Activated B cell treated with CpG ODN at 0.5 μM for 24 hours (primary cell): ENCODE results near the gene ATF6. TPM values are rescaled to one million over a fixed set of nuclear protein-coding genes. Genes with fewer than 3 reads are reported as not detected.
A peak's percentile ranks its signal among the peaks of the same experiment; 100 is the strongest.

Experiments
- ATAC-seq: fragments of 200-7000 bp; cut with Tn5 transposase; one replicate; pipeline ENCODE4 v1.10.0; 2021; ENCODE audit warnings: low read depth, mild to moderate bottlenecking, moderate library complexity
- CTCF ChIA-PET: fragments of 350-600 bp; sonication (Branson Sonifier 250); formaldehyde crosslinking; loops from one replicate; lab custom pipeline; 2021; ENCODE audit warnings: antibody characterized with exemption; lab: Charles Lee
- POLR2A ChIA-PET: fragments of 350-600 bp; sonication (Branson Sonifier 250); formaldehyde crosslinking; loops from one replicate; lab custom pipeline; 2021; ENCODE audit warnings: antibody characterized with exemption; lab: Charles Lee
- DNase-seq: peaks from one replicate; pipeline ENCODE4 v3.0.0; 2022
- H3K27ac Mint-ChIP-seq: one replicate; pipeline ENCODE4 v1.8.0; 2020; ENCODE audit warnings: mixed read lengths
- H3K27me3 Mint-ChIP-seq: one replicate; pipeline ENCODE4 v1.8.0; 2021; ENCODE audit warnings: mixed read lengths
- H3K36me3 Mint-ChIP-seq: one replicate; pipeline ENCODE4 v1.8.0; 2021; ENCODE audit warnings: low read depth, mixed read lengths
- H3K4me1 Mint-ChIP-seq: one replicate; pipeline ENCODE4 v1.8.0; 2021; ENCODE audit warnings: mixed read lengths
- H3K4me3 Mint-ChIP-seq: one replicate; pipeline ENCODE4 v1.8.0; 2020; ENCODE audit warnings: mild to moderate bottlenecking, mixed read lengths
- H3K9me3 Mint-ChIP-seq: one replicate; pipeline ENCODE4 v1.8.0; 2020; ENCODE audit warnings: mixed read lengths
- CTCF ChIP-seq: fragments of 200-600 bp; IDR thresholded peaks from one replicate; pipeline ENCODE4 v1.8.0; 2022; ENCODE audit warnings: antibody characterized with exemption, mild to moderate bottlenecking
- intact Hi-C: fragments of 100-400 bp; cut with micrococcal nuclease; formaldehyde crosslinking; loops from one replicate; pipeline ENCODE4 v1.15.1; 2024
- total RNA-seq: library from RNA; stranded (reverse); gene quantifications from 2 replicates; pipeline ENCODE4 v1.2.3, GENCODE V29; 2022

The ATF6 gene
- total RNA-seq, 1 donor from 2014 or later = 24.6 TPM

GRCh38 chr1:161736335-161736969 is 29.7 kb upstream of the ATF6 start:
- H3K36me3 Mint-ChIP-seq = no peaks in the 10 kb centered on the region
- peaks cover 40% of the 10 kb centered on the region for H3K4me1 Mint-ChIP-seq
- ChIA-PET CTCF (interaction anchor here (1.0 to 5.7 kb wide), 4 partner anchors 10 to 249 kb away, joined by 3 to 56 read pairs (median 11); partner anchors contain the start of gene FCRLA), POLR2A (interaction anchor here (1.7 to 7.7 kb wide), 2 partner anchors 9 to 30 kb away, joined by 4 to 144 read pairs; partner anchors contain the start of gene FCRLA)
- no peak overlapping the region for H3K4me3 Mint-ChIP-seq
- H3K27ac Mint-ChIP-seq = no peak overlapping the region
- intact Hi-C loops = loop anchor here (5.0 kb wide), 1 partner anchor 89 kb away; no protein-coding TSS in a partner anchor
- H3K9me3 Mint-ChIP-seq = no peaks in the 10 kb centered on the region
- TF ChIP-seq CTCF = no peak
- DNase-seq (no peak), ATAC-seq (no peak)
- no peaks in the 10 kb centered on the region for H3K27me3 Mint-ChIP-seq

- Mint-ChIP-seq H3K27me3 (no peaks in the 10 kb centered on the region), H3K4me3 (no peak overlapping the region), H3K36me3 (no peaks in the 10 kb centered on the region), H3K9me3 (no peaks in the 10 kb centered on the region), H3K27ac (no peak overlapping the region), H3K4me1 (peaks cover 41% of the 10 kb centered on the region)
- intact Hi-C loops = loop anchor here (1.0 to 5.0 kb wide), 6 partner anchors 10 to 206 kb away; no protein-coding TSS in a partner anchor
- no peak for ATAC-seq
- ChIA-PET CTCF (interaction anchor here (1.1 to 5.8 kb wide), 7 partner anchors 9 to 254 kb away, joined by 3 to 57 read pairs (median 30); partner anchors contain the start of genes DUSP12 and FCRLA), POLR2A (interaction anchor here (0.7 to 7.7 kb wide), 4 partner anchors 10 to 125 kb away, joined by 3 to 144 read pairs (median 4); partner anchors contain the start of gene FCRLA)
- no peak for DNase-seq
- TF ChIP-seq CTCF = no peak
Observed at GRCh38 chr1:161737625-161738024, 28.5 kb upstream of the ATF6 start.

DNA sequence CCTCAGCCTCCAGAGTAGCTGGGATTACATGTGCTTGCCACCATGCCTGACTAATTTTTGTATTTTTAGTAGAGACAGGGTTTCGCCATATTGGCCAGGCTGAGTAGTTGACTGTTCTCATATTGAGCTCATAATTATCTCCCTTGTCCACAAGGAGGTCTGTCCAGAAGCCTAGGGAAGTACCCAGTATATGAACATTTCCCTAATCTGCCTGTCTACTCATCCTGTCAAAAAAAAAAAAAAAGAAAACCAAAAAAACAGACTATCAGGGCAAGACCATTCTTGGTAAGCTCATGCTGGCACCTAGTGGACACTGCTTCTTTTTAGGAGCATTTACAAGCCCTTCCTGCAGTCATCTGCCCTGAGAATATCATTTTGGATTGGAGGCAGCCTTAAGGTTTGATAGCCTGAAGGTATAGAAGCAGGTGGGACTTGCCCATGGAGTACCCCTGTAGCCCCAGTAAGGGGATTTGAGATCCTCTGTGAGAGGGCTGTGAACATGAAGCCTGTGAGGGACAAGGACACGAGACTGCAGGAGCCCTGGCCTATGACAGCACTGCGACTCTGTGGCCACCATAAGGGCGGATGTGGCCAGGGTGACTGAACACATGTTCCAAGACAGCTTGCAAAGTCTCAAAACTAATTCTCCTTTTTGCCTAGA is 27.4 kb upstream of the ATF6 start:
- ATAC-seq (peak; percentile 70), DNase-seq (peak; percentile 55)
- CTCF ChIA-PET = interaction anchor here (0.7 to 5.8 kb wide), 18 partner anchors 10 to 299 kb away, joined by 3 to 57 read pairs (median 4); partner anchors contain the start of genes DUSP12 and FCRLA
- no peaks in the 10 kb centered on the region for H3K36me3 Mint-ChIP-seq
- intact Hi-C loops = loop anchor here (1.0 to 5.0 kb wide), 6 partner anchors 11 to 207 kb away; no protein-coding TSS in a partner anchor
- no peaks in the 10 kb centered on the region for H3K9me3 Mint-ChIP-seq
- TF ChIP-seq CTCF = no peak
- H3K4me1 Mint-ChIP-seq = peaks cover 45% of the 10 kb centered on the region
- POLR2A ChIA-PET = interaction anchor here (0.5 to 7.7 kb wide), 14 partner anchors 11 to 611 kb away, joined by 3 to 144 read pairs (median 4); partner anchors contain the start of genes DUSP12 and FCRLA
- peak overlapping the region; percentile 88 for H3K27ac Mint-ChIP-seq
- no peaks in the 10 kb centered on the region for H3K27me3 Mint-ChIP-seq
- H3K4me3 Mint-ChIP-seq = no peak overlapping the region

- H3K4me1 Mint-ChIP-seq = peaks cover 54% of the 10 kb centered on the region
Observed at GRCh38 chr1:161739865-161740566, 26.1 kb upstream of the ATF6 start.

More at GRCh38 chr1:161739865-161740566, 26.1 kb upstream of the ATF6 start:
- peak; percentile 49 for ATAC-seq
- intact Hi-C loops = loop anchor here (2.0 to 10.0 kb wide), 5 partner anchors 21 to 343 kb away; no protein-coding TSS in a partner anchor
- DNase-seq = peak; percentile 25
- peak overlapping the region; percentile 88 for H3K27ac Mint-ChIP-seq
- H3K27me3 Mint-ChIP-seq = peaks cover 2% of the 10 kb centered on the region
- CTCF ChIA-PET = interaction anchor here (1.6 to 5.8 kb wide), 11 partner anchors 9 to 266 kb away, joined by 3 to 57 read pairs (median 22); partner anchors contain the start of genes DUSP12 and FCRLA
- TF ChIP-seq CTCF = no peak
- H3K9me3 Mint-ChIP-seq = no peaks in the 10 kb centered on the region
- H3K36me3 Mint-ChIP-seq = no peaks in the 10 kb centered on the region
- POLR2A ChIA-PET = interaction anchor here (0.6 to 7.7 kb wide), 10 partner anchors 10 to 215 kb away, joined by 3 to 144 read pairs (median 8); partner anchors contain the start of genes DUSP12, FCRLA and HSPA6
- H3K4me3 Mint-ChIP-seq = peak overlapping the region; percentile 52
